Inferior parietal cortex (tissue), 1 donor: ENCODE measurements around the gene BRD7.
"Not testable (repeated sequence)": the region's sequence is repeated elsewhere in the genome, so short reads cannot be mapped to it uniquely, and the experiment has no call there.

ENCODE experiments used
- DNase-seq: peaks from one replicate; pipeline ENCODE4 v3.0.0-alpha.2; 2016; ENCODE audit errors: extremely low spot score

BRD7 gene

DNA sequence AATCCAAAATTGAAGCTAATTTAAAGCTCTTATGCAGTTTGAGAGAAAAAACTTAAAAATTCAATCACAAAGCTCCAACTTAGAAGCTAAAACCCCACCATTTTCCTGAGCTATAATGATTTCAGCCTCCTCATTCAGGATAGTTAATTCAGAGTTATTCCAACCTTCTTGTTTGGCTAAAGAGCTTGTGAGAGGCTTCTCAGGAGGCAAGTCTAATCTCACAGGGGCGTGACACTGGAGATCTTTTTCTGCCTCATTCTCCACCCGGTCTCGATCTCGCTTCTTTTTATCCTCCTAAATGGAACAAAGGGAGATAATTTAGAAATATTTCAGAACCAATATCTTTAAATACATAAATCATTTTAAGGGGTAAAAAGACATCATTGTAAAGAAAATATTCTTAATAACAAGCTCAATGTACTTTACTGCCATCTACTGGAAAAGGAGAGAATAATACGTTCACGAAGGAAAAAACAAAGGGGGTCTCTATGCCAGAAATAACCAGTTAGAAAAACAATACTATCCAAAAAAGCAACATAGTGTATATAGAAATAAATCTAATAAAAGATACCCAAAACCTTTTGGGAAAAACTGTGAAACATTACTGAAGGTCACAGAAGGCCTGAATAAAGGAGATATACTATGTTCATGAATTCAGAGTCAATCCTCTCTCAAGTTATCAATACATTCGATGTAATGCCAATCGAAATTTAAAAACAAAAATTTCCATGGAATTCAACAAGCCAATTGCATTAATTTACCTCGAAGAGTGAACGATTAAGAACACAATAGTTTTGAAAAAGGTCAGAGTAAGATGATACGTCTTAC is 13.9 kb downstream of the BRD7 start:
- DNase-seq = no peak

DNA sequence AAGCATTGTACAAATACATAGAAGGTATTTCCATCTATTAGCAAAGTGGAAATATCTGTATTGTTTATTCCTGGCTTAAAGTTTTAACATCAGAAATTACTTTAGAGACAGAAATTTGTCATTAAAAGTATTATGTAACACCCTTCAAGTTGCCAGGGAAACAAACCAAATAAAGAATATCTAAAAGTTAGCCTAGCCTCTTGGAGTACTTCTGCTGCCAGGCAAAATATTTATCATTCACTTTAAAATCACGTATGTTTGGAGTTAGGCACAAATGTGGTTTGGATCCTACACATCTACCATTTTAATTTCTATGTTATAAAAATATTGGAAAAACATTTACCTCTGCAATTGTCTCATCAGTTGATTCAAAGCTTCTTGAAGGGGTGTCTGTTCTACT is 14.7 kb downstream of the BRD7 start:
- DNase-seq = no peak

DNA sequence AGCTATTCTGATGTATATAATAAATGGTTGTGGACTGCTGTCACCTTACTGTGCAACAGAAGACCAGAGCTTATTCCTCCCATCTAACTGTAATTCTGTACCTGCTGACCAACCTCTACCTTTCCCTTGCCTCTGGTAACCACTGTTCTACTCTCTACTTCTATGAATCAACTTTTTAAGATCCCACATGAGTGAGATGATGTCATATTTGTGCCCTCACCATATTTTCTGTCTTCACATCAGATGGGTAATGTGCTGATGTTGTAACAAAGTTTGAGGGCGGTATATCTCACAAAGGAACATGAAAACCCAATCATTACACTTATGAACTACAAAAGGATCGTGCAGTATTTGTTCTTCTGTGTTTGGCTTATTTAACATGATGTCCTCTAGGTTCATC is 16.8 kb downstream of the BRD7 start:
- no peak for DNase-seq

DNA sequence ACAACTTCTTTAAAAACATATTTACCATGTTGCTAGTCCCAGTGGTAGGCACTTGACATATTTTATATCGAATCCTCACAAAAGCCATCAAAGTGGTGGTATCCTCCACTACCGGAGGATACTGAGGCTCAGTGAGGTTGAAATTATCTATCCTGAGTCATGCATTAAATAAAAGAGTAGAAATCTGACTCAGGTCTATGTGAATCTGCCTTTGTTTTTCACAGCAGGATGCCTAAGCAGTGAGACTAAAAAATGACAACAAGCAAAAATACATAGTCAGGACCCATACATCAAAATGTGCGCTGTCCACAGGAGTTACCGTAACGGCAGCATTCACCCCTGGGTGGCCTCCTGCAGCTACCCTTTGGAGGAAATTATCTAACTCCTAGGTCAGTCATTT is 17.7 kb downstream of the BRD7 start:
- DNase-seq = no peak

DNA sequence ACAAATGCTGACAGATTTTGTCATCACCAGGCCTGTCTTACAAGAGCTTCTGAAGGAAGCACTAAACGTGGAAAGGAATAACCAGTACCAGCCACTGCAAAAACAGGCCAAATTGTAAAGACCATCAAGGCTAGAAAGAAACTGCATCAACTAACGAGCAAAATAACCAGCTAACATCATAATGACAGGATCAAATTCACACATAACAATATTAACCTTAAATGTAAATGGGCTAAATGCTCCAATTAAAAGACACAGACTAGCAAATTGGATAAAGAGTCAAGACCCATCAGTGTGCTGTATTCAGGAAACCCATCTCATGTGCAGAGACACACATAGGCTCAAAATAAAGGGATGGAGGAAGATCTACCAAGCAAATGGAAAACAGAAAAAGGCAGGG is 23.6 kb downstream of the BRD7 start:
- DNase-seq = not testable (repeated sequence)

DNA sequence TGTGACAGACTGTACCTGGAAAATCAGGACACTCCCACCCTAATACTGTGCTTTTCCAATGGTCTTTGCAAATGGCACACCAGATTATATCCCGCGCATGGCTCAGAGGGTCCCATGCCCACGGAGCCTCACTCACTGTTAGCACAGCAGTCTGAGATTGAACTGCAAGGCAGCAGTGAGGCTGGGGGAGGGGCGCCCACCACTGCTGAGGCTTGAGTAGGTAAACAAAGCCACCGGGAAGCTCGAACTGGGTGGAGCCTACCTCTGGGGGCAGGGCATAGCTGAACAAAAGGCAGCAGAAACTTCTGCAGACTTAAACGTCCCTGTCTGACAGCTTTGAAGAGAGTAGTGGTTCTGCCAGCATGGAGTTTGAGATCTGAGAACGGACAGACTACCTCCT is 25.2 kb downstream of the BRD7 start:
- DNase-seq = not testable (repeated sequence)

DNA sequence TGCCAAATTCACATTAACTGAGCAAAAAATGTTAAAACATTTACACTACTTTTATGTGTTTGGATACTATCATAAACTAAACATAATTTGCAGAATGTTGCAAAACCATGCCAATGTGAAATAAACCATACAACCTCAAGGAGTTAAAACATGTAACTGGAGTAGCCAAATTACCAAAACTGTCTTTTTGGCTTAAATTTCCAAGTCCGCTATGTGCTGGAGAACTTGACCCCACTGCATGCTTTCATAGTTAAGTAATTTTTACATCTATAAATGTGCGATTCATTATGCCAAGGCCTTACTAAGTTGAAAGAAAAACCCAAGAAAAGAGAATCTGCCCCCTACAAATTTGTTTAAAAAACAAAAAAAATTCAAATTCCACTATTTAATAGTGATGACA is 28.2 kb downstream of the BRD7 start:
- DNase-seq = no peak

DNA sequence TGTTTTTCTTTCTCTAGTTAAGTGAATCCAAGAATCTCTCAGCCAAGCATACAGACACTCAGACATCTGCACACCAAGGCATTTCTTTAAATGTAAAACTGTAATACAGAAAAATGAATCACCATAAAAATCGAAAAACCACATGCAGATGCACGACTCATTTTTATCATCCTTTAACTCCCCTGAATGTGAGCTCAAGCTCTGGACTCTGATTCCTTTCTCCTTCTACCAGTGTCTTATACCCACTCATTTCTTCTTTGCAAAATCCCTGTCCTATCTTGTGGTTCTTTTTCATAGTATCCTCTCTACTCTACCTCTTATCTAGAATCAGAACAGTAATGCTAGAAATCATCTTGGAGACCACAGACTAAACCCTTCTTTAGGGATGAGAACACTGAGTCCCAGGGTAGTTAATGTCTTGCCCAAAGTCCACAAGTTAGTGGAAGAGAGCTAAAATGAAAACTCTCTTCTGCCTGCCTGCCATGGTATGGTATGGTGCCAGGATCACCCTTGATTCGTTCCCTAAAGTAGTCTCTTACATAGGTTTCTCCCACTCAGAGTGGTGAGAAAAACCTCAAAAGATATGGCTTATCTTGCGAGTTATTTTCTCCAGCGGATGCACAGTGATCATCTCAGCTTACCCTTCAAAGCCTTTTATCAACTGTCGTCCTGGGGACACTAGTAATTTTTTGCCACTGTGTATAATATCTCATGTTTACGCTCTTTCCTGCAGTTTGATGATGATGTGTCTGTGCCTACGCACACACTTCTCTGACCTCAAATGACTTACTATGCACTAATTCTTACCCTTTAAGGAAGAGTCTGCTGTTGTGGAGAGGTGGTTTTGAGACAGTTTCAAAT is 30.2 kb downstream of the BRD7 start:
- DNase-seq = no peak

DNA sequence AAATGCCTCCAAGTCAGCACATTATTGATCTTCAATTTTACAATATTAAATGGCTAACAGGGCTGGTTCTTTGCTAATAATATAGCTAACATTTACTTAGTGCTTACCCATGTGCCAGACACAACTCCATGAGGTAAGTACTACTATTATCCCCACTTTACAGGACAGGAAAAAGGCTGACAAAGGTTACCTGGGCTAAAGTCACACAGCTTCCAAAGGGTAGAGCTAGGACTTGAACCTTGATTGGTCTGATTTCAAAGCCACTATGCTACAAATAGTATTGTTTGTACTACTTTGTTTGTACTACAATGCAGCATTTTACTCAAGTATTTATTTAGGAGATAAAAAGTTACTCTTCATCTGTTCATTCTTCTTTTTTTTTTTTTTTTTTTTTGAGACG is 31.9 kb downstream of the BRD7 start:
- DNase-seq = no peak

DNA sequence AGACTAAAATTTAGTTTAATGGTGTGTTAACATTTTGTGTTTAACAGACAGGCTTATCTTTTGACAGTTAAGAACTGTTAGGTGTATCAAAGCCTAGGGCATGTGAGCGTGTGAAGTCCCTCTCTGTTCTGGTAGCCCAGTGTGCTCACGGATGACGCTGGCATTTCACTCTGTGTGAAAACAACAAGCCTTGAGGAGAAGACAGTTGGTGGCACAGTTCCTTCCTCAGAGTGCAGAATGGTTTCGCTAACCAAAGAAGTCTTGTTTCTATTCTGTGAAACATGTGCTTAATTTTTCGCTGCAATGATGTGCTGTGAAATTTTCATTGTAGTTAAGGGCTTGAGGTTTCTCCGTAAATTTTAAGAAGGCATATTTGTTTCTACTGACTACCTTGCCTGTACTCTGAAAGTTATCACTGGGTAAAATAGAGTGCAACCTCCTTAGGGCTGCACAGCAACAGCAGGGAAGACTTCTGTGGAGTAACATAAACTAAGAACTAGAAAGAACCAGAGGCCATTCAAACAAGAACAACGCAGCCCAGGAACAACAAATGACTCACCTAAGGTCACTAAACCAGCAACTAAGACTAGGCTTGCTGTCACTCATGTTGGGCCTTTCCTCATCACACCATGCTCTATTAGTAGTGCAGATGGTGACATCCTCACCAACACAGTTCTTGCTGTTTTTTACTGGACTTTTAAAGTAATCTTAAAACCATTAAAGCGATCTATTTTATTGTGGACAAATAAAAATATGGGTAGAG is 33.4 kb downstream of the BRD7 start:
- no peak for DNase-seq

DNA sequence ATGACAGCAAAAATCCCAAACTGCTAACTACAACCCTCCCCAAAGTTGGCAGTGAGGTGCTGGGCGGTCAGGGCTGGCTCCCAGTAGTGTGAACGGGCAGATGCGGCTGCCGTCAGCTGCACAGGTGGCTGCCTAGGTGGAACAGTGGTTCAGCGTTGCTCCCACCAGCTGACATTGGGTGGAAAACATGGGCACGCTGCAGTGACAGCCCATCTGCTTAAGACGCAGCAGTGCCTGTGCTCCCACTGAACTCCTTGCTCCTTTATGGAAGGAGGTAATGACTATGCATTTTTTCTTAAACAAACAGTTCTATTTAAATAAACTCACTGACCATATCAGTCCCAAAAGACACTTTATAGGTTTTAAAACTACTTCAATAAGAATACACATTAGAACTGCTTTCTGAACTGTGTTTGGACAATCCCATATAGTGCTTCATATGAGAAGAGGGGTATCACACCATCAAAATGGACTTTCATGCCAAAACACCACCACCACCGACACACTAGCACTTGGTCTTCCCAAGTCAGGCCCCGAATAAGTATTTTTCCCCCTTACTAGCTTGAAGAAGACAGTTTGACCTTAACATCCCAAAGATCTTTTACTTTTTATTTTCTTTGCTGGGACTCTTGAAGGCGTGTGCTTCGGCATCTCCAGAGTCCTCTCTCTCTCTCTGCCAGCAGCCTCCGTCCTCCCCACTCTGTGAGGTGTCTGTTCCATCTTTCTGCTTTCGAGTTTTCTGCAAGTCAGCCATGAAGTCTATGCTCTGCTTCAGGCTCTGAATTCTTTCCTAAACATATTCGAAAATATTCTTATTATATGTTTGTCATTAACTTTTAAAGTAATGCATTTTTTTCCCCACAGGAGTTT is 34.4 kb downstream of the BRD7 start:
- no peak for DNase-seq

DNA sequence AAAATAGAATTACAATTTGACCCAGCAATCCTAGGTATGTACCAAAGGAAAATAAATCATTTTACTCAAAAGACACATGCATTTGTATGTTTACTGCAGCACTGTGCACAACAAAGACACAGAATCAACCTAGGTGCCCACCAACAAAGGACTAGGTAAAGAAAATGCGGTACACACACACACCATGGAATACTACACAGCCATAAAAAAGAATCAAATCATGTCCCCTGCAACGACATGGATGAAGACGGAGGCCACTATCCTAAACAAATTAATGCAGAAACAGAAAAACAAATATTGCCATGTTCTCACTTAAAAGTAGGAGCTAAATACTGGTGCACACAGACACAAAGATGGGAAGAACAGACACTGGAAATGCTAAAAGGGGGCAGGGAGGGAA is 36.2 kb downstream of the BRD7 start:
- no peak for DNase-seq

DNA sequence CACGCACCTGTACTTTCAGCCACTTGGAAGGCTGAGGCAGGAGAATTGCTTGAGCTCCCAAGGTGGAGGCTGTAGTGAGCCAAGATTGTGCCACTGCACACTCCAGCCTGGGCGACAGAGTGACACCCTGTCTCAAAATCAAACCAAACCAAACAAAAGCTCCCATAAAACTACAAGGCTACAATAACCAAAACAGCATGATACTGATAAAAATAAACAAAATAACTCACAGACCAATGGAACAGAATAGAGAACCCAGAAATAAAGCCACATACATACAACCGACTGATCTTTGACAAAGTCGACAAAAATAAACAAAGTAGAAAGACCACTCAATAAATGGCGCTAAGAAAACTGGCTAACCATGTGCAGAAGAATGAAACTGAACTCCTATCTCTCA is 37.2 kb downstream of the BRD7 start:
- no peak for DNase-seq

DNA sequence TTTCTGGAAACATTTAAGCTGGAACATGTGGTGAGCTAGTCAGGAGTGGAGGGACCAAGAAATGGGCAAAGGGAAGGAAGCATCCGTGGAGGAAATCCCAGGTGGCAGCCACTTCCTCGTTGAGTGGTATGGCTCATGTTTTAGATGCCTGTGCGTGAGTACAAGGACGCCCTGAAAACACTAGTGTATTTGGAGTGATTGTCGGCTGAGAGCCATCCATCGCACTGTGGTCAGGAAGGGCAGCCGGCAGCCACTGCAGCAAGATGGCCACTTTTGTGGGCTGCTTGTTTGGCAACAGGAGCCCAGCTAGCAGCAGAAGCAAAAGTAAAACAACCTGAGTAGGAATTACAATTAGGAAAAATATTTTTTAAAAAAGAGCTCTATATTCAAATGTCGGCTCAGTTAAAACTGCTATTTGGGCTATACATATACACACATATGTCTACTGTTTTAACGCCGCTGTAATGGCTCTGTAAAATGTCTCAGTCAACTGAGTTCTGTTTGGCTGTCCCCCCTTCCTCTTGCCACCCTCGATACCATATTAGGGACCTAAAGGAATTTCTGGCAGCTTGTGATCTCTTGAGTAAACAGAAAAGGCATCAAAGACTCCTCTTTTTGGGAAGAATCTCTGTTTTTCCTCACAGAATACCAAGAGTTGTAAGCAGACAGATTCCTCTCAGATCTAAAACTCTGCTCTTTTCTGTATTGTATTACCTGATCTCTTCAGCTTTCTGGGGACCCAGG is 39.2 kb downstream of the BRD7 start:
- DNase-seq = no peak

DNA sequence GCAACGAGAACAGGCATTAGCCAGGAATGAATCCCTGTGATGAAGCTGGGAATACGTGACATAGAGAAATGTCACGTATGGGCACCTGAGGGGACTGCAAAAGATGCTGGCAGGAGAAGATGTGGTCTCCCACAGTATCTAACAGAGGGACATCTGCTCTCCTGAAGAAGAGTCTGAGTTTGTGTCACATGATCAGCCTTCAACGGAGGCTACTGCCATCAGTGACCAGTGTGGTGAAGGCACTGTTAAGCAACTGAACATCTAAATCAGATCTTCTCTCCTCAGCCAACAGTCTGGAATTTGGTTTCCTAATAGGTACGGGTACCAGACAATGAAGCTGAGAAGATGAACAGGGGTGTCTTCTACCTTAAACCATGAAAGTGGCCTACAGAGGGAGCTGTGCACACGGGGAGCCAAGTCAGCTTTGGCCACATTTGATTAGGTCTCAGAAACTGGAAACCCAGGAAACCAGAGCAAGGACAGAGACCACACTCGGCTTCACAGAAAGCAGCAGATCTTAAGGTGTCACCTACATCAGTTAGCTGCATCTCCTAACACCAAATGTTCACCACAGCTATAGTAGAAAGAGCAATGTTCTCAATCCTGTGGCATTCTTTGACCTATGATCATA is 41.8 kb downstream of the BRD7 start:
- DNase-seq = peak; percentile 32

DNA sequence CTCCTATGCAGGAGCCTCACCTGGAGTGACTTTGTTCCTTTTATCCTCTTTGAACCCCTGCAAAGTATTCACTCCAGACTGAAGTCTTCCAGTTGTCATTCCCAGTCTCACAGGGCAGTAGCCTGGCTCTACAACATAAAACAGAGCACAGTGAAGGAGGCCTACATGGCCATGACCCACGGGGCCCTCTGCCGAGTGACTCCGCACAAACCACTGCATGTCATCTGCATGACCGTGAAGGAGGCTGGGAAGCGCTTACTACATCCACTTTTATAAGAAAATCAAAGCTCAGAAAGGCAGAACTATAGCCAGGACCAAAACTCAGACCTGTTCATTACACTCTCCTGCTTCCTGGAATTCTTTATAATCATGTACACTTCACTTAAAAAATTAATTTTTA is 42.5 kb downstream of the BRD7 start:
- no peak for DNase-seq

DNA sequence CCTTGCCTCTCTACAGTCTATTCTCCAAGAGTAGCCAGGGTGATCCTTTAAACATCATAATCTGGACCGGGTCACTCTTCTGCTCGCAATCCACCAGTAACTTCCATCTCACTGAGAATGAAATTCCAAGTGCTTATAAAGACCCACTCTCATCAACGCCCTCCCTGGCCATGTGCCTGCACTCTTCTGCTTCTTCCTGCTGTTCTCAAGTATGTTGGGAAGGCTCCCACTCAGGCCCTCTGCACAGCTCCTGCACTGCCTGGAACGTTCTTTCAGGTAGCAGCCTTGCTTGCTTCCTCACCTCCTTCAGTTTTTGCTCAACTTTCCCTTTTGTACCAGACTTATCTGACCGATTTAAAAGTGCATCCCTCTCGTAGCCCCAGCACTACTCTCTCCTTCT is 44.4 kb downstream of the BRD7 start:
- no peak for DNase-seq

DNA sequence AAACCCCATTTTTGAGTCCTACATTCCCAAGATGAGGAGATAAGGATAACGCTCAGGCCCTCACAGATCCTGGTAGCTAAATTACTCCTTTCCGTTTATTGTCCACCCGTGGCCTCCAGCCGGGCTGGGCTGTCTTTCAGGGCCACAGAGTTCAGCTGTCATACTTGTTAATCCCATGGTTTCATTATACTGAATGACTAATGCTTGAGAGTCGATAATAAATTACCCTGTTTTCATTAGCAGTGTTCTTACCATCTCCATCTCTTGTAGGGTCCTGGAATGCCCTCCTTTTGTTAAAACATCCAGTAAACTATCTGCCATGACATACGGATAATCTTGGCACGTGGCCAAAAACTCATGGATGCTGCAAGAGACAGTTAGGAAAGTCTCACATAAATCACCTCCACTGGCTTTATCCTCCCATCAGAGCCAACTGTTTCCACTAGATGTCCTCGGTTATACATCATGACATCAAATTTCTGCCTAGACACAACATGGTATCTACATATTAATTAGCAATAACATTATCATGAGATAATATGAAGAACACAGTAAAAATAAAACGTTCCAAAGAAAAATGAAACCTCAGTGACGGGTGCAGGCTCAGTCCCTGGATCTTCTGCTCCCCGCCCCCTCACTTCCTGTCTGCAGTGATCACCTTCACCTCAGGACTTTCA is 45.3 kb downstream of the BRD7 start:
- DNase-seq = no peak

DNA sequence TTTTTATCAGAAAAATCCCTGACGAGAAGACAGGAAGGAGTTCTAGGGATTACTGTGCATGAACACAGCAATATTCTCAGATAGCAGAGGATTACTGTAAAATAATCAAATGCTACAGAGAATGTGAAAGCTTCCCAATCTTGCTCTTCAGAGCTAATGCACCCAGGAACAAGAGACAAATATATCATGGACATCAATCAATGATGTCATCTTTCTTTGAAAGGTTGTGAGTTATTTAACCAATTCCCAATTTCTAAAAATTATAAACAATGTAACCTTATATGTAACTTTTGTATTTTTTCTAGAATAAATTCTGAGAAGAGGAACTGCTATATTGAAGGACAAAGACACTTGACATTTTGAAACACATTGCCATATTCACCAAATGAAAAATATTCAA is 46.5 kb downstream of the BRD7 start:
- no peak for DNase-seq

DNA sequence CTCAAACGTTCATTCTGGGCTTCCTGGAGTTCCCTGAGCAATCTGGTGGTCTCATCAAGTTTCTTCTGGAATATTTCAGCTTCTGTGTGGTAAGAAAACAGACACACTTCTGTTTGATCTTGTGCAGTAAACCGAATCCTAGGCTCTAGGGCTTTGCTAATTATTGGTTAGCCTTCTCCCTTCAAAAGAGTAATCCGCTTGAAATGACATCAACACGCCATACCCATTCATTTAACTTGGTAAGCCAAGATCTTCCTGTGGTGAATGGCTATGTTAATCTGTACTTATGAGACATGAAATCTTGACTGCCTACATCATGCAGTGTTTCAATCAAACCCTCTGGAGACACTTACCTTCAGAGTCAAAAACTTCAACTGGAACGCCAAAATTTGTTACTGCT is 48.5 kb downstream of the BRD7 start:
- no peak for DNase-seq
